ENCODE measurements around the gene SH3BP1.
"Not testable (repeated sequence)": the region's sequence is repeated elsewhere in the genome, so short reads cannot be mapped to it uniquely, and the experiment has no call there.

SH3BP1 gene

GRCh38 chr22:37607010-37607934 lies 32.2 kb upstream of the SH3BP1 start:
- peak; percentile 74 to 95 for DNase-seq (ENCODE audit: low read depth in 1 of 2, low spot score in 1 of 2)
- no peak for TF ChIP-seq JUND (IDR thresholded peaks at IDR 0.05; ENCODE audit: low read depth)
- in situ Hi-C loops (cut with HindIII; ENCODE audit: low pct_unique_long_range_greater_than_20kb, low sequenced_read_pairs) = no loop called here

GRCh38 chr22:37607935-37608476 lies 31.5 kb upstream of the SH3BP1 start:
- no peak for TF ChIP-seq JUND (IDR thresholded peaks at IDR 0.05; ENCODE audit: low read depth)
- in situ Hi-C loops (cut with HindIII; ENCODE audit: low pct_unique_long_range_greater_than_20kb, low sequenced_read_pairs) = no loop called here
- peak in 1 of 2 experiments; percentile 73 for DNase-seq (ENCODE audit: low read depth in 1 of 2, low spot score in 1 of 2)

- DNase-seq (ENCODE audit: low read depth in 1 of 2, low spot score in 1 of 2) = peak; percentile 80 to 95
- in situ Hi-C loops (cut with HindIII; ENCODE audit: low pct_unique_long_range_greater_than_20kb, low sequenced_read_pairs) = no loop called here
- no peak for TF ChIP-seq JUND (IDR thresholded peaks at IDR 0.05; ENCODE audit: low read depth)
Observed at GRCh38 chr22:37608477-37609239, 30.8 kb upstream of the SH3BP1 start, which contains the start of gene GGA1. Gene GGA1 (plus strand): TSS chr22:37608834. CDS start chr22:37608861, 27 bp downstream.

- no peak for TF ChIP-seq JUND (IDR thresholded peaks at IDR 0.05; ENCODE audit: low read depth)
- in situ Hi-C loops (cut with HindIII; ENCODE audit: low pct_unique_long_range_greater_than_20kb, low sequenced_read_pairs) = no loop called here
- DNase-seq (ENCODE audit: low read depth in 1 of 2, low spot score in 1 of 2) = no peak
Observed at GRCh38 chr22:37609240-37610152, 30.0 kb upstream of the SH3BP1 start.

GRCh38 chr22:37610153-37610475 lies 29.4 kb upstream of the SH3BP1 start:
- DNase-seq (ENCODE audit: low read depth in 1 of 2, low spot score in 1 of 2); in situ Hi-C loops (cut with HindIII; ENCODE audit: low pct_unique_long_range_greater_than_20kb, low sequenced_read_pairs): not testable (repeated sequence)

- in situ Hi-C loops (cut with HindIII; ENCODE audit: low pct_unique_long_range_greater_than_20kb, low sequenced_read_pairs) = no loop called here
- no peak for DNase-seq (ENCODE audit: low read depth in 1 of 2, low spot score in 1 of 2)
- TF ChIP-seq JUND (IDR thresholded peaks at IDR 0.05; ENCODE audit: low read depth) = no peak
Observed at GRCh38 chr22:37610480-37611129, 28.9 kb upstream of the SH3BP1 start.

- no peak for DNase-seq (ENCODE audit: low read depth in 1 of 2, low spot score in 1 of 2)
- TF ChIP-seq JUND (IDR thresholded peaks at IDR 0.05; ENCODE audit: low read depth) = no peak
- in situ Hi-C loops (cut with HindIII; ENCODE audit: low pct_unique_long_range_greater_than_20kb, low sequenced_read_pairs) = no loop called here
Observed at GRCh38 chr22:37611207-37611606, 28.3 kb upstream of the SH3BP1 start.

GRCh38 chr22:37616201-37617083 lies 23.0 kb upstream of the SH3BP1 start:
- no peak for TF ChIP-seq JUND (IDR thresholded peaks at IDR 0.05; ENCODE audit: low read depth)
- no peak for DNase-seq (ENCODE audit: low read depth in 1 of 2, low spot score in 1 of 2)
- in situ Hi-C loops (cut with HindIII; ENCODE audit: low pct_unique_long_range_greater_than_20kb, low sequenced_read_pairs) = no loop called here

- in situ Hi-C loops (cut with HindIII; ENCODE audit: low pct_unique_long_range_greater_than_20kb, low sequenced_read_pairs) = no loop called here
- TF ChIP-seq JUND (IDR thresholded peaks at IDR 0.05; ENCODE audit: low read depth) = no peak
- no peak for DNase-seq (ENCODE audit: low read depth in 1 of 2, low spot score in 1 of 2)
Observed at GRCh38 chr22:37617431-37617830, 22.0 kb upstream of the SH3BP1 start.

- TF ChIP-seq JUND (IDR thresholded peaks at IDR 0.05; ENCODE audit: low read depth) = no peak
- in situ Hi-C loops (cut with HindIII; ENCODE audit: low pct_unique_long_range_greater_than_20kb, low sequenced_read_pairs) = no loop called here
- no peak for DNase-seq (ENCODE audit: low read depth in 1 of 2, low spot score in 1 of 2)
Observed at GRCh38 chr22:37618072-37618656, 21.3 kb upstream of the SH3BP1 start.
